ENCODE measurements around the gene OR9A4.

DNA sequence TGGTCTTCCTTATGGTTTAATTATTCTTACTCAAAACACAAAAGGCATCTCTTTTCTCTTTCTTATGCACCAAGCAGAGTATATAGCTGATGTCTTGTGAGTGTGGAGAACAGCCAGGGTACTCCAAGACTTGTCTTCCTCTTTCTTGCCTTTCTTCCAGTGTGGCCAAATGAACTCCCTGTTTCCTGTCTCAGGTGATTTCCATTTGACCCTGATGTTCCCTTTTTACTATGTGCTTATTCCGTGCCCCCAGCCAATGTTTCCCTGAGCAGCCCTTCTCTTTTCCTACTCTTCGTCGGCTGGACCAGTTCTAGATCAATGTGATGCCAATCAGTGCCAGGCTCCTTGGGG lies 12.6 kb downstream of the OR9A4 start:
- no peak for TF ChIP-seq POLR2AphosphoS5 (IDR thresholded peaks at IDR 0.05)
- TF ChIP-seq, protein P1, sequence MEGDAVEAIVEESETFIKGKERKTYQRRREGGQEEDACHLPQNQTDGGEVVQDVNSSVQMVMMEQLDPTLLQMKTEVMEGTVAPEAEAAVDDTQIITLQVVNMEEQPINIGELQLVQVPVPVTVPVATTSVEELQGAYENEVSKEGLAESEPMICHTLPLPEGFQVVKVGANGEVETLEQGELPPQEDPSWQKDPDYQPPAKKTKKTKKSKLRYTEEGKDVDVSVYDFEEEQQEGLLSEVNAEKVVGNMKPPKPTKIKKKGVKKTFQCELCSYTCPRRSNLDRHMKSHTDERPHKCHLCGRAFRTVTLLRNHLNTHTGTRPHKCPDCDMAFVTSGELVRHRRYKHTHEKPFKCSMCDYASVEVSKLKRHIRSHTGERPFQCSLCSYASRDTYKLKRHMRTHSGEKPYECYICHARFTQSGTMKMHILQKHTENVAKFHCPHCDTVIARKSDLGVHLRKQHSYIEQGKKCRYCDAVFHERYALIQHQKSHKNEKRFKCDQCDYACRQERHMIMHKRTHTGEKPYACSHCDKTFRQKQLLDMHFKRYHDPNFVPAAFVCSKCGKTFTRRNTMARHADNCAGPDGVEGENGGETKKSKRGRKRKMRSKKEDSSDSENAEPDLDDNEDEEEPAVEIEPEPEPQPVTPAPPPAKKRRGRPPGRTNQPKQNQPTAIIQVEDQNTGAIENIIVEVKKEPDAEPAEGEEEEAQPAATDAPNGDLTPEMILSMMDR (IDR thresholded peaks at IDR 0.05) = no peak
- no peak for TF ChIP-seq POLR2A (IDR thresholded peaks at IDR 0.05)
- TF ChIP-seq EP300 (IDR thresholded peaks at IDR 0.05) = no peak
